Right atrium auricular region (tissue), 2 donors: ENCODE data around the gene SHISA4. TPM values are rescaled to one million over a fixed set of nuclear protein-coding genes. Genes with fewer than 3 reads are reported as not detected.
"Not testable (repeated sequence)": the region's sequence is repeated elsewhere in the genome, so short reads cannot be mapped to it uniquely, and the experiment has no call there.

Experiments
- DNase-seq: peaks from one replicate; pipeline ENCODE4 v3.0.0-alpha.2; 2019; ENCODE audit warnings: low spot score
- H3K27ac ChIP-seq, 2 donors: fragments of 200-600 bp; sonication (generic); 1 replicate in 1 of 2; 2 replicates in 1 of 2; pipeline ENCODE4 v1.5.1; 2016 to 2019
- H3K27me3 ChIP-seq, 2 donors: fragments of 200-600 bp; sonication (generic); one replicate each; pipeline versions ENCODE4 v1.5.1 to v1.6.0; 2017 to 2019
- H3K36me3 ChIP-seq: fragments of 200-600 bp; sonication (generic); one replicate; pipeline ENCODE4 v1.5.1; 2016
- H3K4me1 ChIP-seq, 2 donors: fragments of 200-600 bp; sonication (generic); one replicate each; pipeline versions ENCODE4 v1.5.1 to v1.6.0; 2017 to 2019
- H3K4me3 ChIP-seq, 2 donors: fragments of 200-600 bp; sonication (generic); 1 replicate in 1 of 2; 2 replicates in 1 of 2; pipeline ENCODE4 v1.5.1; 2017 to 2019; ENCODE audit warnings: mild to moderate bottlenecking in 1 of 2, moderate library complexity in 1 of 2
- H3K9me3 ChIP-seq, 2 donors: fragments of 200-600 bp; sonication (generic); one replicate each; pipeline ENCODE4 v1.5.1; 2019
- total RNA-seq, 2 donors: library from RNA; depleted of rRNA; stranded (reverse); fragments of >200 nt; gene quantifications; one replicate each; pipeline ENCODE4 v1.1.0, GENCODE V29; 2016
- TF ChIP-seq, protein P1 (sequence below), 2 donors: fragments of 200-600 bp; sonication (generic); IDR thresholded peaks; one replicate each; pipeline ENCODE4 v1.5.1; 2019; ENCODE audit warnings: antibody characterized with exemption in 2 of 2

The SHISA4 gene, protein sequence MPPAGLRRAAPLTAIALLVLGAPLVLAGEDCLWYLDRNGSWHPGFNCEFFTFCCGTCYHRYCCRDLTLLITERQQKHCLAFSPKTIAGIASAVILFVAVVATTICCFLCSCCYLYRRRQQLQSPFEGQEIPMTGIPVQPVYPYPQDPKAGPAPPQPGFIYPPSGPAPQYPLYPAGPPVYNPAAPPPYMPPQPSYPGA
- total RNA-seq, result 100 to 1,000 TPM in 1 of 2 donors, 10 to 100 TPM in 1; 74.2 to 176 TPM

DNA sequence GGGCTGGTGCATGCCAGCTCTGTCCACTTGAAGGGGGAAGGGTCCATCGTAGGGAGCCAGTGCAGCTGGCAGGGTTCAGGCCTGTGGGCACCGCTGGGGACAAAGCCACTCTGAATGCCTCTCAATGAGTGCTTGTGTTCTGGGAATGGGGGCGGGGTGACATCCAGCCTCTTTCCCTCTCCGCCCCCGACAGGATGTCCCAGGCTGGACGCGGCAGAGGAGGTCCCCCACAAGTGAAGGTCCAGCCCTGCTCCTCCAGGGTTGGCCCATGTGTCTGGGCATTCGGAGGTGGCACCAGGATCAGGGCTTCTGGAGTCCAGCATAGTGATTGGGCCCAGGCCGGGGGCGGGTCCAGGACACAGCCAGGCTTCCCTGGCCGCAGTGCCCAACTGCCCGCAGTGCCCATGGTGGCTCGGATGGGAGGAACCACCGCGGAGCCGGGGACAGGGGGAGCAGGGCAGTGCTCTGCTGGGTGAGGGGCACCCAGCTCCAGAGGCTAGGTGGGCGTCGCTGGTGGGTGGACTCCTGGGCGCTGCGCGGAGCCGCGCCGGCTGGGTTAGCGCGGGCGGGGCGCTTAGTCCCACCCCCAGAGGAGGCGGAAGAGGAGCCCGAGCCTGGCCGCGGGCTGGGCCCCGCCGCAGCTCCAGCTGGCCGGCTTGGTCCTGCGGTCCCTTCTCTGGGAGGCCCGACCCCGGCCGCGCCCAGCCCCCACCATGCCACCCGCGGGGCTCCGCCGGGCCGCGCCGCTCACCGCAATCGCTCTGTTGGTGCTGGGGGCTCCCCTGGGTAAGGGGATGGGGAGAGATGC lies at the start of gene SHISA4:
Gene SHISA4, plus strand, starts transcription at position 617 of the 808 bp plus-strand sequence. Its CDS starts 97 bp downstream, at position 714.
- Histone ChIP-seq H3K36me3 (no peaks in the 10 kb centered on the region), H3K4me1 (peaks cover 0 to 75% of the 10 kb centered on the region in 2 donors)
- TF ChIP-seq, protein P1, sequence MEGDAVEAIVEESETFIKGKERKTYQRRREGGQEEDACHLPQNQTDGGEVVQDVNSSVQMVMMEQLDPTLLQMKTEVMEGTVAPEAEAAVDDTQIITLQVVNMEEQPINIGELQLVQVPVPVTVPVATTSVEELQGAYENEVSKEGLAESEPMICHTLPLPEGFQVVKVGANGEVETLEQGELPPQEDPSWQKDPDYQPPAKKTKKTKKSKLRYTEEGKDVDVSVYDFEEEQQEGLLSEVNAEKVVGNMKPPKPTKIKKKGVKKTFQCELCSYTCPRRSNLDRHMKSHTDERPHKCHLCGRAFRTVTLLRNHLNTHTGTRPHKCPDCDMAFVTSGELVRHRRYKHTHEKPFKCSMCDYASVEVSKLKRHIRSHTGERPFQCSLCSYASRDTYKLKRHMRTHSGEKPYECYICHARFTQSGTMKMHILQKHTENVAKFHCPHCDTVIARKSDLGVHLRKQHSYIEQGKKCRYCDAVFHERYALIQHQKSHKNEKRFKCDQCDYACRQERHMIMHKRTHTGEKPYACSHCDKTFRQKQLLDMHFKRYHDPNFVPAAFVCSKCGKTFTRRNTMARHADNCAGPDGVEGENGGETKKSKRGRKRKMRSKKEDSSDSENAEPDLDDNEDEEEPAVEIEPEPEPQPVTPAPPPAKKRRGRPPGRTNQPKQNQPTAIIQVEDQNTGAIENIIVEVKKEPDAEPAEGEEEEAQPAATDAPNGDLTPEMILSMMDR (IDR thresholded peaks at IDR 0.05), result no peak

DNA sequence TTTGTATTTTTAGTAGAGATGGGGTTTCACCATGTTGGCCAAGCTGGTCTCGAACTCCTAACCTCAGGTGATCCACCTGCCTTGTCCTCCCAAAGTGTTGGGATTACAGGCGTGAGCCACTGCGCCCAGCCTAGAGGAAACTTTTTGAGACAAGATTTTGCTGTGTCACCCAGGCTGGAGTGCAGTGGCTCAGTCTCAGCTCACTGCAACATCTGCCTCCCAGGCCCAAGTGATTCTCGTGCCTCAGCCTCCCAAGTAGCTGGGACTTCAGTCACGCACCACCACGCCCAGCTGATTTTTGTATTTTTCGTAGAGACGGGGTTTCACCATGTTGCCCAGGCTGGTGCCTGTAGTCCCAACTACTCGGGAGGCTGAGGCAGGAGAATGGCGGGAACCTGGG lies 49.6 kb upstream of the SHISA4 start:
- H3K4me3 ChIP-seq, DNase-seq, H3K27ac ChIP-seq, H3K27me3 ChIP-seq, H3K4me1 ChIP-seq, H3K9me3 ChIP-seq, H3K36me3 ChIP-seq: not testable (repeated sequence)

More for the DNA sequence above, at the start of gene SHISA4:
- H3K4me3 ChIP-seq, result peak within 1 kb of the TSS; percentile 68 to 77
- peak; percentile 88 for DNase-seq
- no peaks in the 10 kb centered on the region for H3K9me3 ChIP-seq
- H3K27me3 ChIP-seq, result no peaks in the 10 kb centered on the region
- peak within 1 kb of the TSS; percentile 80 to 89 for H3K27ac ChIP-seq

DNA sequence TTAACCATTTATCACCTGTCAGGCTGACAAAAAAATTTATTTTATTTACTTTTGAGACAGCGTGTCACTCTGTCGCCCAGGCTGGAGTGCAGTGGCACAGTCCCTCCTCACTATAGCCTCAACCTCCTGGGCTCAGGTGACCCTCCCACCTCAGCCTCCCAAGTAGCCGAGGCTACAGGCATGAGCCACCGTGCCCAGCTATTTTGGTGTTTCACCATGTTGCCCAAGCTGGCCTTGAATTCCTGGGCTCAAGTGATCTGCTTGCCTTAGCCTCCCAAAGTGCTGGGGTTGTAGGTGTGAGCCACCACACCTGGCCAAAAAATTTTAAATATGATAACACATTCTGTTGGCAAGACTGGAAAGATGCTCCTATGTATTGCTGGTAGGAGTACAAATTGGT lies 48.6 kb upstream of the SHISA4 start:
- TF ChIP-seq, protein P1 (IDR thresholded peaks at IDR 0.05), result no peak
- H3K36me3 ChIP-seq, result no peaks in the 10 kb centered on the region
- no peaks in the 10 kb centered on the region for H3K9me3 ChIP-seq
- no peaks in the 10 kb centered on the region for H3K4me1 ChIP-seq
- no peak for DNase-seq
- H3K27ac ChIP-seq, result no peak overlapping the region
- H3K27me3 ChIP-seq, result no peaks in the 10 kb centered on the region
- H3K4me3 ChIP-seq, result no peak overlapping the region

DNA sequence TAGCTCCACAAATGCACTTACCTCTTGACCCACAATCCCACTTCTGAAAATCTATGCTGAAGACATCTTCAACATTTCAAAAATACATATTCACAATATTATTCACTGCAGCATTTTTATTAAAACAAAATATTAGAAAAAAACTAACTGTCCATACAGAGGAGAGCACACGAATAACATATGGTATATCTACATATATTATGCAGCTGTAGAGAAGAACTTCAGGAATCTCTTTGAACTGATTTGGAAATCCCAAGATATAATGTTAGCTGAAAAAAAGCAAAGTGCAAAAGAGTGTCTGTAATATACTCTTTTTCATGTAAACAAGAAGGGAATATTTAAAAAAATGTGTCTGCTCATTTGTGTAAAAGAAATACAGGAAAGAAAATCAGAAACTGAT lies 48.2 kb upstream of the SHISA4 start:
- TF ChIP-seq, protein P1 (IDR thresholded peaks at IDR 0.05), result no peak
- DNase-seq, result no peak
- no peaks in the 10 kb centered on the region for H3K36me3 ChIP-seq
- H3K27ac ChIP-seq, result no peak overlapping the region
- no peaks in the 10 kb centered on the region for H3K27me3 ChIP-seq
- no peak overlapping the region for H3K4me3 ChIP-seq
- no peaks in the 10 kb centered on the region for H3K4me1 ChIP-seq
- no peaks in the 10 kb centered on the region for H3K9me3 ChIP-seq

DNA sequence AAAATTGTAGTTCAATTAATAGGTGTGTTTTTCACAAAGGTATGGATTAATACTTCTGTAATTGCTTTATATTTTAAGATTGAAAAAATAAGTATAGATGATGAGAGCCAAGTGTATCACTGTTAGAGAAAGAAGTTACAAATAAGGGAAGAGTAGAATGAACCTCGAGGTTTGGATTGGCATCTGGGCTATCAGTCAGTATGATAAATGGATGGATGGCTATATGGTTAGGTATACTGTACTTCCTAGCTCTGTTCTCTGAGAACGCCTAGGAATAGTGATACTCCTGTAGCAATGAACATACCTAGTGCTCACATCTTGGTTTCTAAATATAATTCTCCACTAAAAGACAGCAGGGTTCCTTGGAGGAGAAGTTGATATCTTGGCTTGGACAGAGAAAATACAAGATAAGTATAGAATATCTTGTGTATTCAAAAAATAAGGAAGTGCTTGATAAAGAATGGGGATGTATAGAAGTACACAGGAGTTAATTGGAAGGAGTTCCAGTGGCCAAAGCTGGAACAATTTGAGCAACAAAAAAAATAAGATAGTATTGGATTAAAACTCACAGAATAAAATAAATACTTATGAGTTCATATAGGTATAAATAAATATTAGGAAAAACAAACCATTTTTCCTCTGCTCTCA lies 47.3 kb upstream of the SHISA4 start:
- H3K27me3 ChIP-seq, result no peaks in the 10 kb centered on the region
- no peak overlapping the region for H3K27ac ChIP-seq
- TF ChIP-seq, protein P1 (IDR thresholded peaks at IDR 0.05), result no peak
- H3K9me3 ChIP-seq, result no peaks in the 10 kb centered on the region
- no peak for DNase-seq
- H3K4me3 ChIP-seq, result no peak overlapping the region
- H3K4me1 ChIP-seq, result no peaks in the 10 kb centered on the region
- H3K36me3 ChIP-seq, result no peaks in the 10 kb centered on the region

DNA sequence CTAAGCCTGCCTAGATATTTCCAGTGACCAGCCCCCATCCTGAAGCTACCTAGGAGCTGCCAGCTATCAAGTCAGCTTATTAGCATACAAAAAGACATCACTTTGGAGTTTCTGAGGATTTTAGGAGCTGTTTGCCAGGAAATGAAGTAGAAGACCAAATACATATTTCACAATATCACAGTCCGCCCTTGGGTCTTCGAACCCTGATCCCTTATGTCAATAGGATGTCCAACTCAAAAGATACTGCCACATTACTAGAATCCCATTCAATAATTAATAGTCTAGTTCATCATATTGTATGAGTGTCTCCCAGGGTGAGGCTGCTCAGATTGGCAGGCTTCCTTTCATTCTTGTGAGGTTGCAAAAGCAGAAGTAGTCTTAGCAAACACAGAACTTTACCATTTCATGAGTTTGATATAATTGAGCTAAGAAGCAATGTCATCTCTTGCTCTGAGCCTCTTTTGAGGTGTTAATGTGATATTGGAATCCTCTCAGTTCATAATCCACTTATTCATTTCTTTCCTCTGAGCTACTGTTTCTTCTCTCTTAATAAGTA lies 46.1 kb upstream of the SHISA4 start:
- Histone ChIP-seq H3K27me3 (no peaks in the 10 kb centered on the region), H3K4me1 (no peaks in the 10 kb centered on the region), H3K27ac (no peak overlapping the region), H3K9me3 (no peaks in the 10 kb centered on the region), H3K4me3 (no peak overlapping the region), H3K36me3 (no peaks in the 10 kb centered on the region)
- no peak for DNase-seq
- TF ChIP-seq, protein P1 (IDR thresholded peaks at IDR 0.05), result no peak
